Thymus (tissue), 11 donors: ENCODE measurements around the gene EVI5L. TPM values are rescaled to one million over a fixed set of nuclear protein-coding genes. Genes with fewer than 3 reads are reported as not detected.
A peak's percentile ranks its signal among the peaks of the same experiment; 100 is the strongest.
"Not testable (repeated sequence)": the region's sequence is repeated elsewhere in the genome, so short reads cannot be mapped to it uniquely, and the experiment has no call there.

Experiments
- DNase-seq, 9 donors: peaks; one replicate each; pipeline ENCODE4 v3.0.0-alpha.2; 2013; ENCODE audit warnings: low spot score in 9 of 9, low read depth in 6 of 9, missing footprints in 1 of 9
- H3K27ac ChIP-seq, 2 donors: one replicate each; pipeline ENCODE4 v1.5.1; 2013; ENCODE audit warnings: control low read depth in 1 of 2, low read depth in 1 of 2, low read length in 1 of 2, mild to moderate bottlenecking in 1 of 2, moderate library complexity in 1 of 2
- H3K27me3 ChIP-seq, 2 donors: one replicate each; pipeline ENCODE4 v1.5.1; 2013; ENCODE audit warnings: low read length in 1 of 2; ENCODE audit not compliant: control insufficient read depth in 2 of 2, insufficient read depth in 1 of 2
- H3K36me3 ChIP-seq, 2 donors: one replicate each; pipeline ENCODE4 v1.5.1; 2013; ENCODE audit warnings: low read length in 1 of 2, mild to moderate bottlenecking in 1 of 2, moderate library complexity in 1 of 2; ENCODE audit not compliant: control insufficient read depth in 2 of 2, insufficient read depth in 2 of 2
- H3K4me1 ChIP-seq, 2 donors: one replicate each; pipeline ENCODE4 v1.5.1; 2013; ENCODE audit warnings: low read length in 2 of 2; ENCODE audit not compliant: control insufficient read depth in 2 of 2, insufficient read depth in 2 of 2
- H3K4me3 ChIP-seq, 2 donors: one replicate each; pipeline ENCODE4 v1.5.1; 2013; ENCODE audit warnings: low read length in 2 of 2, control low read depth in 1 of 2, mild to moderate bottlenecking in 1 of 2
- H3K9me3 ChIP-seq, 2 donors: one replicate each; pipeline ENCODE4 v1.5.1; 2013; ENCODE audit warnings: low read length in 1 of 2, mild to moderate bottlenecking in 1 of 2; ENCODE audit not compliant: control insufficient read depth in 2 of 2, insufficient read depth in 1 of 2
- WGBS: extraction: QIAGEN DNeasy Blood & Tissue Kit; methylation state at CpG from one replicate; pipeline ENCODE4 v1.1.7; 2013; 5-methylcytosine and 5-hydroxymethylcytosine counted together
- polyA plus RNA-seq: library from polyadenylated mRNA; stranded (reverse); fragments of 200-250 nt; gene quantifications from one replicate; pipeline ENCODE4 v1.2.3, GENCODE V29; 2013
- total RNA-seq: library from RNA; stranded (reverse); fragments of 120-200 nt; gene quantifications from one replicate; pipeline ENCODE4 v1.2.4, GENCODE V29; 2013
- donor health status: healthy.

Gene EVI5L
- total and polyA plus RNA-seq, 2 donors = 4.9 to 7.6 TPM

DNA sequence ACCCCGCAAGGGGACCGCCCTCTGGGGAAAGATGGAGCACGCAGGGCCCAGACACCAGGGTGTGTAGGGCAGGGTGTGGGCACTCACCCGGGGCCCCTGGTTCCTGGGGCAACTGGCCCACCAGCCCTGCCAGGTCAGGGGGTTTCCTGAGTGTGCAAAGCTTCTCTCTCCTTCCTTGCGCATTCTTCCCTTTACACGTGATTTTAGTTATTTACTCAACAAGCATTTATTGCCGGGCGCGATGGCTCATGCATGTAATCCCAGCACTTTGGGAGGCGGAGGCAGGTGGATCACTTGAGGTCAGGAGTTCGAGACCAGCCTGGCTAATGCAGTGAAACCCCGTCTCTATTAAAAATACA, 23.7 kb downstream of the EVI5L start:
- WGBS = 94% methylated on average over 12 of the region's 12 CpGs
- Histone ChIP-seq H3K36me3 (peaks cover 0 to 4% of the 10 kb centered on the region in 2 donors), H3K27me3 (peaks cover 0 to 26% of the 10 kb centered on the region in 2 donors), H3K4me1 (peaks cover 6 to 23% of the 10 kb centered on the region in 2 donors), H3K9me3 (no peaks in the 10 kb centered on the region), H3K4me3 (no peak overlapping the region), H3K27ac (no peak overlapping the region)
- DNase-seq = no peak

GRCh38 chr19:7855426-7856108, 25.5 kb downstream of the EVI5L start:
- WGBS = 97% methylated on average over 26 of the region's 26 CpGs
- Histone ChIP-seq H3K27ac (no peak overlapping the region), H3K27me3 (peaks cover 0 to 35% of the 10 kb centered on the region in 2 donors), H3K4me1 (peaks cover 6 to 29% of the 10 kb centered on the region in 2 donors), H3K9me3 (peaks cover 0 to 3% of the 10 kb centered on the region in 2 donors), H3K4me3 (no peak overlapping the region), H3K36me3 (peaks cover 4 to 5% of the 10 kb centered on the region in 2 donors)
- no peak for DNase-seq

DNA sequence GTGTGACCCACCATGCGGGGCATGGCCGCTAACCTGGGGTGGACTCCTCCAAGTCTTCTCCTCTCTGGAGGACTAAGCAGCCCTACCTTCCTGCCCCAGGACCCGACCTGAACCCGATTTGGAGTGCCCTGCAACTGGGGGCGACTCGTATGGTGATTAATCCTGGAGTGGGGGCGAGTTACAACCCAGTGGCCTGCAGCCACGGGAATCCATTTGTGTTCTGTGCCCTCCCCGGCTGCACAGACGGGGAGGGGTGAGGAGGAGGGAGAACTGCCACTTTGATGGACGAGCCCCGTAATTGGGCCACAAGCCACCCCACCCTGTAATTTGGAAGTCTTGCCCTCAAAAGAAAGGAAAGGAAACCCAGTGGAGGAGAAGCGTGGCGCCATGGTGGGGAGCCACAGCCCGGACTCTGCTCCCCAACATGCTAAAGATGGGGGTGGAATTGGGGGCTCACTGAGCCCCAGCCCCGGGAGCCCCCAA, 26.1 kb downstream of the EVI5L start:
- Histone ChIP-seq H3K27ac (no peak overlapping the region), H3K9me3 (peaks cover 0 to 6% of the 10 kb centered on the region in 2 donors), H3K4me1 (peaks cover 6 to 35% of the 10 kb centered on the region in 2 donors), H3K4me3 (no peak overlapping the region), H3K27me3 (peaks cover 0 to 41% of the 10 kb centered on the region in 2 donors), H3K36me3 (peaks cover 4 to 5% of the 10 kb centered on the region in 2 donors)
- no peak for DNase-seq
- WGBS = 96% methylated on average over 16 of the region's 16 CpGs

DNA sequence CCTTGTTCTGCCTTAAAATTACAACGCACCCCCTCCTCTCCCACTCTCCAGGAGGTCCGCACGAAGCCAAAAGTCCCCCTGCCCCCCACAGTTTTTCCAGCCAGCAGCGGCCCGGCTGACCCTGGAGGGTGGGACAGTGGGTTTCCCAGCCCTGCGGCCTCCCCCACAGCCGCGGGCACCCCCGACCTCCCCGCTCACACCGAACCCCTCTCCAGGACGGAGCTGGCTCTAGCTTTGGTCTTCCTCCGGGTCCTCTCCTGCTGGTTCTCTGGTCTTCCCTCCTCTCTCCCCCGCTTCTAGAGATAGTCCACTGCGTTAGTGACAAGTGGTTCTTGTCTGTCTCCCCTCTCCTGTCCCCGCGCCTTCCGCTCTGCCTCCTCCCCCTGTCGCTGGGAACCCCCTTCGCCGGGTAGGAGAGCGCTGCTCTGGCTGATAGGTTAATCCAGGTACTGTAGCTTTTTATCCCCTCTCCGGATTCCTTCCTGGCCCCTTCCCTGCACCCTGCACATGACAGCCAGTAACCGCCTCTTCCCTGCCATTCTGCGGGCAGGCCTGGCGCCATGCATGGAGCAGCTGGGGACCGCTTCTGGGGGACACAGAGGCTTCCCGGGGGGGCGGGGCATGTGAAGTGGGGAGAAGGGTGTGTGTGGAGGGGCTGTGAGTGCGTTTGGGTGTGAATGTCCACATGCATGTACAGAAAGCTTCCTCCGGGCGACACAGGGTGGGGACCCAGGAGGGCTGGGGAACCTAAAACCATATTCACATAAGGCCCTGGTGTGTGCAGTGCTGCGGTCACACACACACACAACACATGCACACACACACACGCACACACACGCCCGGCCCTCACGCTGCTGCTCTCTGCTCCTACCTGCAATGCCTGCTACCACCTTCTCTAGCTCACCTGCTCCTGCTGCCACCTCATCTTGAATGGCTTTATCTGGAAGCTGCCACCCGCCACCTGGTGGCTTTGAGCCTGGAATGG, 27.0 kb downstream of the EVI5L start:
- no peak for DNase-seq
- Histone ChIP-seq H3K4me1 (peaks cover 14 to 43% of the 10 kb centered on the region in 2 donors), H3K36me3 (peaks cover 4 to 5% of the 10 kb centered on the region in 2 donors), H3K4me3 (no peak overlapping the region), H3K27ac (no peak overlapping the region), H3K27me3 (peaks cover under 1 to 49% of the 10 kb centered on the region in 2 donors), H3K9me3 (peaks cover 0 to 6% of the 10 kb centered on the region in 2 donors)
- WGBS = 91% methylated on average over 38 of the region's 38 CpGs

- H3K9me3 ChIP-seq = peaks cover 0 to 6% of the 10 kb centered on the region in 2 donors
- peaks cover 4 to 54% of the 10 kb centered on the region in 2 donors for H3K27me3 ChIP-seq
- no peak for DNase-seq
- H3K4me3 ChIP-seq = peak overlapping the region in 1 of 2 donors; percentile 5
- 88% methylated on average over 8 of the region's 8 CpGs for WGBS
- H3K36me3 ChIP-seq = peaks cover 4 to 5% of the 10 kb centered on the region in 2 donors
- peaks cover 18 to 47% of the 10 kb centered on the region in 2 donors for H3K4me1 ChIP-seq
- H3K27ac ChIP-seq = peak overlapping the region in 1 of 2 donors; percentile 56
Measured at GRCh38 chr19:7857727-7858108, 27.7 kb downstream of the EVI5L start.

- H3K36me3 ChIP-seq = peaks cover 5 to 6% of the 10 kb centered on the region in 2 donors
- H3K27ac ChIP-seq = peak overlapping the region in 1 of 2 donors; percentile 56
- peaks cover 0 to 6% of the 10 kb centered on the region in 2 donors for H3K9me3 ChIP-seq
- peak overlapping the region in 1 of 2 donors; percentile 5 for H3K4me3 ChIP-seq
- peaks cover 17 to 43% of the 10 kb centered on the region in 2 donors for H3K4me1 ChIP-seq
- DNase-seq = peak in 5 of 9 donors; percentile 43 to 85 (median 72)
- WGBS = 59% methylated on average over 29 of the region's 29 CpGs
- H3K27me3 ChIP-seq = peaks cover 9 to 59% of the 10 kb centered on the region in 2 donors
Measured at GRCh38 chr19:7858109-7858770, 28.2 kb downstream of the EVI5L start.

DNA sequence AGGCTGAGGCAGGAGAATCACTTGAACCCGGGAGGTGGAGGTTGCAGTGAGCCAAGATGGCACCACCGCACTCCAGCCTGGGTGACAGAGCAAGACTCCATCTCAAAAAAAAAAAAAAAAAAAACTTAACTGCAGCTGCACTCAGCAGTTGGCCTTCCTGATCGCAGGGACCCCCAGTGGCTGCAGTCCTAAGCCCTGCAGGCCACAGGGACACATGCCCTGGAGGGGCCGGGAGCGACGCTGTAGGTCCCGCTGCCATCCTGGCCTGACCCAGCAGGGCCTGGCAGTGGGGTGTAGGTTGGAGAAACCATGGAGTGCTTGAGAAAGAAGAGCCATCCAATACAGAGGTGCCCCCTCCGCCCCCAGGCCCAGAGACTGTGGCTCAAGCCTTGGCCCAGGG, 29.1 kb downstream of the EVI5L start:
- not testable (repeated sequence) for H3K36me3 ChIP-seq, DNase-seq, H3K9me3 ChIP-seq, H3K27ac ChIP-seq, H3K4me3 ChIP-seq
- Histone ChIP-seq H3K27me3 (peaks cover 17 to 62% of the 10 kb centered on the region in 2 donors), H3K4me1 (peaks cover 14 to 39% of the 10 kb centered on the region in 2 donors)
- WGBS = 96% methylated on average over 8 of the region's 8 CpGs

- Histone ChIP-seq H3K4me1 (peaks cover 14 to 39% of the 10 kb centered on the region in 2 donors), H3K4me3 (no peak overlapping the region), H3K9me3 (peaks cover 0 to 6% of the 10 kb centered on the region in 2 donors), H3K36me3 (peaks cover 5 to 10% of the 10 kb centered on the region in 2 donors), H3K27me3 (peaks cover 23 to 72% of the 10 kb centered on the region in 2 donors), H3K27ac (no peak overlapping the region)
- DNase-seq = no peak
- 96% methylated on average over 22 of the region's 22 CpGs for WGBS
Measured at GRCh38 chr19:7859831-7860713, 30.1 kb downstream of the EVI5L start.
